ENCODE data around the gene UBTD2.
A peak's percentile ranks its signal among the peaks of the same experiment; 100 is the strongest.

UBTD2 gene

DNA sequence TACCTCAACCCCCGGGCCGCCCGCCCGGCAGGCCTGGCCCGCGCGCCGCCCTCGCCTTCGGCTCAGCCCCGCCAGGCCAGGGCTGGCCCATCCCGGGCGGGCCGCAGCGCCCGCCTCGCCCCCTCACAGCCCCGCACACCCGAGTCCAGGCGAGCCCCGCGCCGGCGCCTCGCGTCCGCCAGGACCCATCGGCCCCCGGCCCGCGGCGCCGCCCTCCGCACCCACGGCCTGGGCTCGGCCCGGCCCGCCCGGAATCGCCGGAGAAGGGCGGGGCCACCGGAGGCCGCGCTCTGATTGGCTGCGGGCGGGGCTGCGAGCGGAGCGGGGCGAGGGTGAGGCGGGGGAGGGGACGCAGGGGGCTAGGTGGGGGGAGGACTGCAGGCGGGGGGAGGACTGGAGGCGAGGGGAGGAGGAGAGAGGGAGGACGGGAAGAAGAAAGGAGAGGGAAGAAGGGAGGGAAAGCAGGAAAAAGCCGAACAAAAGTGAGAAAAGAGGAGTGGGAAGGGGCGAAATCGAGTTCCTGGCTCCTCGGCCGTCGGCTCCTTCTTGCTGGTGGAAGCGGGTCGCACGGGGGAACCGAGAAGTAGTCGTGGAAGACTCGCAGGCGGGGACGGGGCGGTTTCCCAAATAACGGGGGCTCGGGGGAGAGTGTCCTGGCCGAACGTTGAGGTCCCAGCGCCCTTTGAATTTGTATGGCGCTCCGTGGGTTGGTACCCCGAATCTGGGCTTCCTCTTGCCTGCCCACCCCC is 472 bp upstream of the UBTD2 start (continued):
- TF ChIP-seq, protein P1, sequence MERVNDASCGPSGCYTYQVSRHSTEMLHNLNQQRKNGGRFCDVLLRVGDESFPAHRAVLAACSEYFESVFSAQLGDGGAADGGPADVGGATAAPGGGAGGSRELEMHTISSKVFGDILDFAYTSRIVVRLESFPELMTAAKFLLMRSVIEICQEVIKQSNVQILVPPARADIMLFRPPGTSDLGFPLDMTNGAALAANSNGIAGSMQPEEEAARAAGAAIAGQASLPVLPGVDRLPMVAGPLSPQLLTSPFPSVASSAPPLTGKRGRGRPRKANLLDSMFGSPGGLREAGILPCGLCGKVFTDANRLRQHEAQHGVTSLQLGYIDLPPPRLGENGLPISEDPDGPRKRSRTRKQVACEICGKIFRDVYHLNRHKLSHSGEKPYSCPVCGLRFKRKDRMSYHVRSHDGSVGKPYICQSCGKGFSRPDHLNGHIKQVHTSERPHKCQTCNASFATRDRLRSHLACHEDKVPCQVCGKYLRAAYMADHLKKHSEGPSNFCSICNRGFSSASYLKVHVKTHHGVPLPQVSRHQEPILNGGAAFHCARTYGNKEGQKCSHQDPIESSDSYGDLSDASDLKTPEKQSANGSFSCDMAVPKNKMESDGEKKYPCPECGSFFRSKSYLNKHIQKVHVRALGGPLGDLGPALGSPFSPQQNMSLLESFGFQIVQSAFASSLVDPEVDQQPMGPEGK (CRISPR knock-in tag; IDR thresholded peaks at IDR 0.05; ENCODE audit: borderline replicate concordance): no peak
- no peak for TF ChIP-seq ZNF565 (CRISPR knock-in tag; conservative IDR thresholded peaks at IDR 0.05; ENCODE audit: low read depth)
- TF ChIP-seq ZNF70 (CRISPR knock-in tag; IDR thresholded peaks at IDR 0.05): no peak
- TF ChIP-seq ZFP3 (CRISPR knock-in tag; IDR thresholded peaks at IDR 0.05): no peak

DNA sequence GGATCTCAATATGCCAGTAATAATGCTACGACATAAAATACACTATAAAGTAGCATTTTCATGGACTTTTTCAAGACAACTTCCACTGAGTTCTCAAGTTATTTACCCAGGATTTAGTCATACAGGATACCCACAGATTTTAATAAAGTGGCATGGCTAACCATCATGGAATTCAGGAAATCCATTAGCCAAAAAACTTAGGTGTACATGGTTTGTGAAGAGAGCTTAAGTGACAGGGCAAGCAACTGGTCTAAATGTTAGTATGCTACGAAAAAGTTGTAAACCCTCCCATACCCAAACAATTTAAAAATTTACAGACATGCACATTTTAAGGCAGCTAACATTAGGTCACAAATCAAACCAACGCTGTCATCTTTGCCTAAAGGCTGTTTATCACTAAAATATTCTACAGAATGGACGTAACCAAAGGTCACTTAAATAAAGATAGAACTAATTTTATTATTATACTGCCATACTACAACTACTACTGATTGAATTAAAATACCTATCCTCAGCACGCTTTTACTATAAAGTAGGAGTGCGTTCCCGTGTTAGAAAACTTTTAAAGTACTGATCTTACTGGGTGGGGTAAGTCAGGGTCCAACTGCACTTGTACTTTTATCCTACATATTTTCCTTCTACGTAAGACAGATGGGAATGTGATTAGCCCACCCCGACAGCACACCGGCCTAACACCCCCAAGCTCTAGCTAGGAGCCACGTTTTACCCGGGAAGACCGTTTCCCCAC is 1.1 kb downstream of the UBTD2 start:
- TF ChIP-seq ZC3H10 (CRISPR knock-in tag; IDR thresholded peaks at IDR 0.05) (no peak), ISL1 (CRISPR knock-in tag; IDR thresholded peaks at IDR 0.05) (peak; percentile 25; the same call in 1 of the 2 replicates), ZFP3 (CRISPR knock-in tag; IDR thresholded peaks at IDR 0.05) (peak; percentile 93)
- ATAC-seq: peak; percentile 4; the same call in 2 of the 3 replicates

DNA sequence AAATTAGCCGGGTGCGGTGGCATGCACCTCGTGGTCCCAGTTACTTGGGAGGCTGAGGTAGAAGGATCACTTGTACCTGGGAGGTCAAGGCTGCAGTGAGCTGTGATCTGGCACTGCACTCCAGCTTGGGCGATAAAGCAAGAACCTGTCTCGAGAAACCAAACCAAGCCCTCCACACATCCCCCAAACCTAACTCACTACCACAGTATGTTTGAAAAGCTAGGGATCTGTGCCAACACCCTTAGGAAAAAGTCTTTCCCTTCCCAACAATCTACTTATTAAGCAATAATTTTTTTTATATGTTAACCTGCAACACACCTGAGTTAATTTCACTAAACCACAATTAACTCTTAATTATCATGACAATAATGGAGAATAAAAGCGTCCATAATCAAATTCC is 2.2 kb downstream of the UBTD2 start:
- TF ChIP-seq, protein P2, sequence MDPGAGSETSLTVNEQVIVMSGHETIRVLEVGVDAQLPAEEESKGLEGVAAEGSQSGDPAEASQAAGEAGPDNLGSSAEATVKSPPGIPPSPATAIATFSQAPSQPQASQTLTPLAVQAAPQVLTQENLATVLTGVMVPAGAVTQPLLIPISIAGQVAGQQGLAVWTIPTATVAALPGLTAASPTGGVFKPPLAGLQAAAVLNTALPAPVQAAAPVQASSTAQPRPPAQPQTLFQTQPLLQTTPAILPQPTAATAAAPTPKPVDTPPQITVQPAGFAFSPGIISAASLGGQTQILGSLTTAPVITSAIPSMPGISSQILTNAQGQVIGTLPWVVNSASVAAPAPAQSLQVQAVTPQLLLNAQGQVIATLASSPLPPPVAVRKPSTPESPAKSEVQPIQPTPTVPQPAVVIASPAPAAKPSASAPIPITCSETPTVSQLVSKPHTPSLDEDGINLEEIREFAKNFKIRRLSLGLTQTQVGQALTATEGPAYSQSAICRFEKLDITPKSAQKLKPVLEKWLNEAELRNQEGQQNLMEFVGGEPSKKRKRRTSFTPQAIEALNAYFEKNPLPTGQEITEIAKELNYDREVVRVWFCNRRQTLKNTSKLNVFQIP (CRISPR knock-in tag; IDR thresholded peaks at IDR 0.05; ENCODE audit: borderline replicate concordance, low read depth): no peak
- no peak for TF ChIP-seq TOX (CRISPR knock-in tag; IDR thresholded peaks at IDR 0.05; ENCODE audit: borderline replicate concordance)
- no peak for TF ChIP-seq ZNF565 (CRISPR knock-in tag; conservative IDR thresholded peaks at IDR 0.05; ENCODE audit: low read depth)
- no peak for TF ChIP-seq BACH2 (CRISPR knock-in tag; IDR thresholded peaks at IDR 0.05; ENCODE audit: borderline replicate concordance)
- TF ChIP-seq ZFP30 (CRISPR knock-in tag; IDR thresholded peaks at IDR 0.05): no peak
- TF ChIP-seq ARNTL (CRISPR knock-in tag; IDR thresholded peaks at IDR 0.05; ENCODE audit: borderline replicate concordance, low read depth): no peak
- no peak for TF ChIP-seq ZC3H10 (CRISPR knock-in tag; IDR thresholded peaks at IDR 0.05)
- no peak for TF ChIP-seq ZNF8 (CRISPR knock-in tag; IDR thresholded peaks at IDR 0.05)
- TF ChIP-seq ISL1 (CRISPR knock-in tag; IDR thresholded peaks at IDR 0.05): no peak
- no peak for TF ChIP-seq SNAI2 (CRISPR knock-in tag; IDR thresholded peaks at IDR 0.05)
- TF ChIP-seq CSDC2 (CRISPR knock-in tag; IDR thresholded peaks at IDR 0.05): no peak
- TF ChIP-seq PPARA (CRISPR knock-in tag; IDR thresholded peaks at IDR 0.05; ENCODE audit: borderline replicate concordance): no peak
- TF ChIP-seq OSR1 (CRISPR knock-in tag; IDR thresholded peaks at IDR 0.05): no peak
- no peak for TF ChIP-seq ZNF70 (CRISPR knock-in tag; IDR thresholded peaks at IDR 0.05)
- TF ChIP-seq TCF4 (CRISPR knock-in tag; IDR thresholded peaks at IDR 0.05; ENCODE audit: borderline replicate concordance): no peak
- TF ChIP-seq GLIS3 (CRISPR knock-in tag; IDR thresholded peaks at IDR 0.05): no peak
- no peak for ATAC-seq

DNA sequence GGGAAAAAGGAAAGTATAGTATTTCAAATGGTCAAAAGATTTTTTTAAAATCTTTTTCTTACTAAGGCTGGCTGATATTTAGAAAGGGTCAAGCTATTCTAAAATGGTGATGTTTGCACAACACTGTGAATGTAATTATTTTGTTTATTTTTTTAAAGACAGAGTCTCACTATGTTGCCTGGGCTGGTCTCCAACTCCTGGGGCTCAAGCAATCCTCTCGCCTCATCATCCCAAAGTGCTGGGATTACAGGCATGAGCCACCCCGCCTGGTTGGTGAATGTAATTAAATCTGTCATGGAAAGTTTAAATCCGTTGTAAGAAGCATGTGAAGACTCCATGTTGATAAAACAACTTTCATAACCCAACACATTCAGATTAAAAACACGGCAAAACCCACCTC is 2.6 kb downstream of the UBTD2 start:
- ATAC-seq: no peak
- TF ChIP-seq, protein P1 (CRISPR knock-in tag; IDR thresholded peaks at IDR 0.05; ENCODE audit: borderline replicate concordance): no peak
- no peak for TF ChIP-seq ARNTL (CRISPR knock-in tag; IDR thresholded peaks at IDR 0.05; ENCODE audit: borderline replicate concordance, low read depth)
- no peak for TF ChIP-seq ZFP3 (CRISPR knock-in tag; IDR thresholded peaks at IDR 0.05)
- no peak for TF ChIP-seq SNAI2 (CRISPR knock-in tag; IDR thresholded peaks at IDR 0.05)
- TF ChIP-seq, protein P3, sequence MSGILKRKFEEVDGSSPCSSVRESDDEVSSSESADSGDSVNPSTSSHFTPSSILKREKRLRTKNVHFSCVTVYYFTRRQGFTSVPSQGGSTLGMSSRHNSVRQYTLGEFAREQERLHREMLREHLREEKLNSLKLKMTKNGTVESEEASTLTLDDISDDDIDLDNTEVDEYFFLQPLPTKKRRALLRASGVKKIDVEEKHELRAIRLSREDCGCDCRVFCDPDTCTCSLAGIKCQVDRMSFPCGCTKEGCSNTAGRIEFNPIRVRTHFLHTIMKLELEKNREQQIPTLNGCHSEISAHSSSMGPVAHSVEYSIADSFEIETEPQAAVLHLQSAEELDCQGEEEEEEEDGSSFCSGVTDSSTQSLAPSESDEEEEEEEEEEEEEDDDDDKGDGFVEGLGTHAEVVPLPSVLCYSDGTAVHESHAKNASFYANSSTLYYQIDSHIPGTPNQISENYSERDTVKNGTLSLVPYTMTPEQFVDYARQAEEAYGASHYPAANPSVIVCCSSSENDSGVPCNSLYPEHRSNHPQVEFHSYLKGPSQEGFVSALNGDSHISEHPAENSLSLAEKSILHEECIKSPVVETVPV (CRISPR knock-in tag; IDR thresholded peaks at IDR 0.05): no peak
- no peak for TF ChIP-seq ZNF8 (CRISPR knock-in tag; IDR thresholded peaks at IDR 0.05)
- TF ChIP-seq ZFP30 (CRISPR knock-in tag; IDR thresholded peaks at IDR 0.05): no peak
- TF ChIP-seq TOX (CRISPR knock-in tag; IDR thresholded peaks at IDR 0.05; ENCODE audit: borderline replicate concordance): no peak
- no peak for TF ChIP-seq ZC3H10 (CRISPR knock-in tag; IDR thresholded peaks at IDR 0.05)
- TF ChIP-seq OSR1 (CRISPR knock-in tag; IDR thresholded peaks at IDR 0.05): no peak
- TF ChIP-seq BACH2 (CRISPR knock-in tag; IDR thresholded peaks at IDR 0.05; ENCODE audit: borderline replicate concordance): no peak
- no peak for TF ChIP-seq ISL1 (CRISPR knock-in tag; IDR thresholded peaks at IDR 0.05)
- TF ChIP-seq ESRRG (CRISPR knock-in tag; IDR thresholded peaks at IDR 0.05): no peak
- TF ChIP-seq CSDC2 (CRISPR knock-in tag; IDR thresholded peaks at IDR 0.05): no peak
- TF ChIP-seq TCF4 (CRISPR knock-in tag; IDR thresholded peaks at IDR 0.05; ENCODE audit: borderline replicate concordance): no peak
- no peak for TF ChIP-seq PPARA (CRISPR knock-in tag; IDR thresholded peaks at IDR 0.05; ENCODE audit: borderline replicate concordance)
- TF ChIP-seq, protein P4, sequence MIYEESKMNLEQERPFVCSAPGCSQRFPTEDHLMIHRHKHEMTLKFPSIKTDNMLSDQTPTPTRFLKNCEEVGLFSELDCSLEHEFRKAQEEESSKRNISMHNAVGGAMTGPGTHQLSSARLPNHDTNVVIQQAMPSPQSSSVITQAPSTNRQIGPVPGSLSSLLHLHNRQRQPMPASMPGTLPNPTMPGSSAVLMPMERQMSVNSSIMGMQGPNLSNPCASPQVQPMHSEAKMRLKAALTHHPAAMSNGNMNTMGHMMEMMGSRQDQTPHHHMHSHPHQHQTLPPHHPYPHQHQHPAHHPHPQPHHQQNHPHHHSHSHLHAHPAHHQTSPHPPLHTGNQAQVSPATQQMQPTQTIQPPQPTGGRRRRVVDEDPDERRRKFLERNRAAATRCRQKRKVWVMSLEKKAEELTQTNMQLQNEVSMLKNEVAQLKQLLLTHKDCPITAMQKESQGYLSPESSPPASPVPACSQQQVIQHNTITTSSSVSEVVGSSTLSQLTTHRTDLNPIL (CRISPR knock-in tag; IDR thresholded peaks at IDR 0.05; ENCODE audit: low read depth): no peak
- no peak for TF ChIP-seq GLIS3 (CRISPR knock-in tag; IDR thresholded peaks at IDR 0.05)
- no peak for TF ChIP-seq ZNF565 (CRISPR knock-in tag; conservative IDR thresholded peaks at IDR 0.05; ENCODE audit: low read depth)
